ENCODE data around the gene CRCP. TPM values are rescaled to one million over a fixed set of nuclear protein-coding genes. Genes with fewer than 3 reads are reported as not detected.
"Not testable (repeated sequence)": the region's sequence is repeated elsewhere in the genome, so short reads cannot be mapped to it uniquely, and the experiment has no call there.

The CRCP gene
- total RNA-seq, 1 experiment from 2014 or later: 36.4 TPM

GRCh38 chr7:66110856-66111255 lies 3.8 kb upstream of the CRCP start:
- TF ChIP-seq, protein P1, sequence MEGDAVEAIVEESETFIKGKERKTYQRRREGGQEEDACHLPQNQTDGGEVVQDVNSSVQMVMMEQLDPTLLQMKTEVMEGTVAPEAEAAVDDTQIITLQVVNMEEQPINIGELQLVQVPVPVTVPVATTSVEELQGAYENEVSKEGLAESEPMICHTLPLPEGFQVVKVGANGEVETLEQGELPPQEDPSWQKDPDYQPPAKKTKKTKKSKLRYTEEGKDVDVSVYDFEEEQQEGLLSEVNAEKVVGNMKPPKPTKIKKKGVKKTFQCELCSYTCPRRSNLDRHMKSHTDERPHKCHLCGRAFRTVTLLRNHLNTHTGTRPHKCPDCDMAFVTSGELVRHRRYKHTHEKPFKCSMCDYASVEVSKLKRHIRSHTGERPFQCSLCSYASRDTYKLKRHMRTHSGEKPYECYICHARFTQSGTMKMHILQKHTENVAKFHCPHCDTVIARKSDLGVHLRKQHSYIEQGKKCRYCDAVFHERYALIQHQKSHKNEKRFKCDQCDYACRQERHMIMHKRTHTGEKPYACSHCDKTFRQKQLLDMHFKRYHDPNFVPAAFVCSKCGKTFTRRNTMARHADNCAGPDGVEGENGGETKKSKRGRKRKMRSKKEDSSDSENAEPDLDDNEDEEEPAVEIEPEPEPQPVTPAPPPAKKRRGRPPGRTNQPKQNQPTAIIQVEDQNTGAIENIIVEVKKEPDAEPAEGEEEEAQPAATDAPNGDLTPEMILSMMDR (conservative IDR thresholded peaks at IDR 0.05; ENCODE audit: low read depth, low read length): no peak
- TF ChIP-seq EZH2phosphoT487 (IDR thresholded peaks at IDR 0.05; ENCODE audit: borderline replicate concordance, low read length) (no peak), EZH2 (IDR thresholded peaks at IDR 0.05; ENCODE audit: low read length, unreplicated experiment) (no peak)
- no peaks in the 10 kb centered on the region for H3K9me3 ChIP-seq (ENCODE audit: low read length)
- H3K4me1 ChIP-seq (ENCODE audit: insufficient read depth, low read length): peaks cover 22% of the 10 kb centered on the region
- H3F3A ChIP-seq (ENCODE audit: low read length, unreplicated experiment): no peaks in the 10 kb centered on the region
- DNase-seq (peak; percentile 96), ATAC-seq (peak; percentile 41)
- ChIA-PET CTCF (no interaction called here), POLR2A (ENCODE audit: unreplicated experiment) (no interaction called here)
- no TSS peak for BruUV-seq (replicated peaks)
- no peaks in the 10 kb centered on the region for H3K9me2 ChIP-seq (replicated peaks; ENCODE audit: low read length)
- H4K20me1 ChIP-seq (ENCODE audit: low read length): peaks cover 2% of the 10 kb centered on the region; the same call in 1 of the 2 replicates
- H3K36me3 ChIP-seq (ENCODE audit: low read depth, low read length): 0 out of 2 replicates have a peak, but pooled peaks cover 3% of the 10 kb centered on the region
- no peak overlapping the region for H3K4me3 ChIP-seq (ENCODE audit: low read length)
- intact Hi-C loops (cut with micrococcal nuclease): loop anchor here (10.0 kb wide), 2 partner anchors 194 to 304 kb away; no protein-coding TSS in a partner anchor
- peak overlapping the region; percentile 54 for H3K4me2 ChIP-seq (ENCODE audit: low read length)
- H3K9ac ChIP-seq (ENCODE audit: low read length): no peak overlapping the region
- H3K27ac ChIP-seq (ENCODE audit: low read length): peak overlapping the region; percentile 56
- H2AFZ ChIP-seq (ENCODE audit: low read length): peak overlapping the region; percentile 57; the same call in 1 of the 2 replicates
- H3K27me3 ChIP-seq (ENCODE audit: low read length): no peaks in the 10 kb centered on the region
- peaks cover 19% of the 10 kb centered on the region for H3K79me2 ChIP-seq (ENCODE audit: low read length)

- H3K79me2 ChIP-seq (ENCODE audit: low read length): peaks cover 78% of the 10 kb centered on the region
- H2AFZ ChIP-seq (ENCODE audit: low read length); ATAC-seq; POLR2A ChIA-PET (ENCODE audit: unreplicated experiment); BruUV-seq (replicated peaks); DNase-seq; H3K27me3 ChIP-seq (ENCODE audit: low read length); H3K9ac ChIP-seq (ENCODE audit: low read length); H3K27ac ChIP-seq (ENCODE audit: low read length); CTCF ChIA-PET; H3K36me3 ChIP-seq (ENCODE audit: low read depth, low read length); H3F3A ChIP-seq (ENCODE audit: low read length, unreplicated experiment); H3K9me3 ChIP-seq (ENCODE audit: low read length); H3K9me2 ChIP-seq (replicated peaks; ENCODE audit: low read length): not testable (repeated sequence)
- intact Hi-C loops (cut with micrococcal nuclease): loop anchor here (5.0 to 10.0 kb wide), 3 partner anchors 85 to 298 kb away; no protein-coding TSS in a partner anchor
- peaks cover 33% of the 10 kb centered on the region for H3K4me1 ChIP-seq (ENCODE audit: insufficient read depth, low read length)
- H3K4me3 ChIP-seq (ENCODE audit: low read length): 0 out of 2 replicates have a peak overlapping the region, but pooled peaks have one; percentile 93
- peak overlapping the region; percentile 99 for H3K4me2 ChIP-seq (ENCODE audit: low read length)
- H4K20me1 ChIP-seq (ENCODE audit: low read length): peaks cover 30% of the 10 kb centered on the region
Measured at GRCh38 chr7:66116680-66117420, 2.2 kb downstream of the CRCP start.

DNA sequence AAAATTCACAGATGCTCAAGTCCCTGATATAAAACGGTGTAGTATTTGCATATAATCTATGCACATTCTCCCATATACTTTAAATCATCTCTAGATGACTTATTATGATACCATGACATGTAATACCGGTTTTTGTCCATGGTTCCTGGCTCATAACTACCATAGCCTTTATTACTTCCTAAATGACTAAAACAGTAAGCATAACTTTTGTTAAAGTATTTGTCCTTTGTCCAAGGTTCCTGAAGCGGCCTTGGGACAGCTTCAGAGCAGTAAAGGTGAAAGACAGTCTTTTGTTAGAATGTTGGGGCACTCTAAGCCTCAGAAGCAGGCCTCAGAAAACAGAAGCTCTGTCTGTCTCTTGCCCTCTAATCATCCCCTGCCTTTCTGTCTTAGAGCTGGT lies 4.0 kb downstream of the CRCP start:
- H3K79me2 ChIP-seq (ENCODE audit: low read length): peaks cover 96% of the 10 kb centered on the region
- H3K9me2 ChIP-seq (replicated peaks; ENCODE audit: low read length): no peaks in the 10 kb centered on the region
- TF ChIP-seq EZH2 (IDR thresholded peaks at IDR 0.05; ENCODE audit: low read length, unreplicated experiment) (no peak), EZH2phosphoT487 (IDR thresholded peaks at IDR 0.05; ENCODE audit: borderline replicate concordance, low read length) (no peak)
- TF ChIP-seq, protein P1 (conservative IDR thresholded peaks at IDR 0.05; ENCODE audit: low read depth, low read length): no peak
- H3F3A ChIP-seq (ENCODE audit: low read length, unreplicated experiment): no peaks in the 10 kb centered on the region
- peak overlapping the region; percentile 26; the same call in 1 of the 2 replicates for H3K27ac ChIP-seq (ENCODE audit: low read length)
- 0 out of 2 replicates have a peak, but pooled peaks cover 2% of the 10 kb centered on the region for H3K36me3 ChIP-seq (ENCODE audit: low read depth, low read length)
- peaks cover 33% of the 10 kb centered on the region for H3K4me1 ChIP-seq (ENCODE audit: insufficient read depth, low read length)
- POLR2A ChIA-PET (ENCODE audit: unreplicated experiment): no interaction called here
- ATAC-seq (peak; percentile 56), DNase-seq (peak; percentile 82)
- H3K4me2 ChIP-seq (ENCODE audit: low read length): peak overlapping the region; percentile 59
- H3K9me3 ChIP-seq (ENCODE audit: low read length): no peaks in the 10 kb centered on the region
- CTCF ChIA-PET: interaction anchor here (0.9 kb wide), 1 partner anchor 30 kb away, joined by 3 read pairs; no protein-coding TSS in a partner anchor
- intact Hi-C loops (cut with micrococcal nuclease): loop anchor here (5.0 to 10.0 kb wide), 3 partner anchors 86 to 296 kb away; no protein-coding TSS in a partner anchor
- H3K4me3 ChIP-seq (ENCODE audit: low read length): peak overlapping the region; percentile 24; the same call in 1 of the 2 replicates
- no peaks in the 10 kb centered on the region for H3K27me3 ChIP-seq (ENCODE audit: low read length)
- no peak overlapping the region for H2AFZ ChIP-seq (ENCODE audit: low read length)
- H3K9ac ChIP-seq (ENCODE audit: low read length): 0 out of 2 replicates have a peak overlapping the region, but pooled peaks have one; percentile 8
- no TSS peak for BruUV-seq (replicated peaks)
- peaks cover 36% of the 10 kb centered on the region for H4K20me1 ChIP-seq (ENCODE audit: low read length)
